Measurements from ENCODE around the gene LNX1. TPM values are rescaled to one million over a fixed set of nuclear protein-coding genes. Genes with fewer than 3 reads are reported as not detected.

The LNX1 gene
- total and polyA plus RNA-seq, 2 of the 8 experiments (the other 6 are each of a cell fraction or from before 2014, with no cell fraction given): 2.7 to 3.8 TPM

DNA sequence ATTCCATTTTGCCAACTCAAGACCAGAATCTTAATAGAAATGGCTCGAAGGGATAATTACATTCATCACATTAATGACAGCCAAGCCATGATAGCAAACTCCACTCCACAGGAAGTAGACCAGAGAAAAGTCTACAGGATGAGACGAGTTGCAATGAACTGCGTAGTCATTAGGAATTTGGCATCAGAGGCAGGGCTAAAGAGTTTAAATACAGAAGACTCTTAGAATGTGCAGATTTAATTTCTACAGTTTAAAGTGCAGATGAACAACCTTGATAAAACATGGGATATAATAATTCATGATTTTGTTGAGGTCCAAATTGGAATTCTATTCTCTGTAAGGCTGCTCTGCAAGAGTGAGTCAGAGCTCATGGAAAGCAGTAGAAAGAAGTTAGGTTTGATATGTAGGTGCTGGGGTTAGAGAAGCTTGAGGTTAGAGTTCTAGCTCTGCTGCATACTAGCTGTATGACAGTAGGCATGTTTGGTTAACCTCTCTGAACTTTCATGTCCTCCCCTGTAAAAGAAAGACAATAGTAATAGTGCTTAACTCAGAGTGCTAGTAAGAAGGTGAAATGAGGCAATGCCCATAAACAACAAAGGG, 32.2 kb downstream of the LNX1 start:
- Histone ChIP-seq H3K27ac (ENCODE audit: low read depth, low read length) (no peak overlapping the region), H2BK15ac (ENCODE audit: low read length) (no peak overlapping the region), H3K9me3 (ENCODE audit: insufficient read depth in 2 of 2, low read depth in 1 of 2, low read length in 1 of 2) (no peaks in the 10 kb centered on the region), H3K79me2 (ENCODE audit: control insufficient read depth in 1 of 2, insufficient read depth in 2 of 2, low read length in 2 of 2) (no peaks in the 10 kb centered on the region), H3K18ac (ENCODE audit: extremely low read depth, low read length) (no peak overlapping the region), H3K9ac (replicated peaks in 1 of 4; ENCODE audit: extremely low read depth in 1 of 4, low read depth in 3 of 4, low read length in 3 of 4) (no peak overlapping the region), H4K20me1 (replicated peaks in 1 of 2; ENCODE audit: control insufficient read depth in 1 of 2, insufficient read depth in 2 of 2, low read length in 2 of 2) (no peaks in the 10 kb centered on the region), H4K5ac (ENCODE audit: insufficient read length, low read depth, low read length) (no peak overlapping the region), H3K27me3 (replicated peaks in 1 of 4; ENCODE audit: control insufficient read depth in 3 of 4, extremely low read depth in 1 of 4, insufficient read depth in 3 of 4, low read length in 3 of 4) (no peaks in the 10 kb centered on the region), H3K79me1 (ENCODE audit: low read depth, low read length) (no peaks in the 10 kb centered on the region), H4K91ac (replicated peaks; ENCODE audit: insufficient read length, low read length) (no peak overlapping the region), H4K8ac (ENCODE audit: extremely low read depth, insufficient read depth, low read length) (no peak overlapping the region), H3K4ac (replicated peaks; ENCODE audit: insufficient read length, low read depth, low read length) (no peak overlapping the region), H3K23ac (ENCODE audit: insufficient read length) (no peak overlapping the region), H2BK12ac (ENCODE audit: low read depth, low read length) (no peak overlapping the region), H3K56ac (replicated peaks; ENCODE audit: insufficient read length, low read depth, low read length) (no peak overlapping the region), H3K4me2 (ENCODE audit: insufficient read depth in 1 of 2, low read depth in 2 of 2, low read length in 2 of 2) (no peak overlapping the region), H3K4me1 (replicated peaks in 1 of 4; ENCODE audit: control insufficient read depth in 3 of 4, insufficient read depth in 4 of 4, low read length in 3 of 4) (no peaks in the 10 kb centered on the region; a peak in 1 of 7 replicates), H3K4me3 (ENCODE audit: extremely low read depth in 1 of 4, insufficient read depth in 2 of 4, low read depth in 3 of 4, low read length in 4 of 4) (no peak overlapping the region), H3K14ac (ENCODE audit: insufficient read length) (no peak overlapping the region), H2AFZ (ENCODE audit: low read length) (no peak overlapping the region), H2BK120ac (replicated peaks; ENCODE audit: low read depth, low read length) (no peak overlapping the region), H2AK5ac (ENCODE audit: low read depth, low read length) (no peak overlapping the region), H3K36me3 (ENCODE audit: control insufficient read depth in 2 of 4, insufficient read depth in 4 of 4, low read length in 3 of 4) (no peaks in the 10 kb centered on the region), H3K23me2 (ENCODE audit: low read depth, low read length) (no peaks in the 10 kb centered on the region), H2BK5ac (ENCODE audit: low read depth, low read length) (no peak overlapping the region), H2BK20ac (ENCODE audit: low read length) (no peak overlapping the region)
- FAIRE-seq (no peak), DNase-seq (ENCODE audit: low read depth in 1 of 2, low spot score in 2 of 2) (no peak)
- ChIA-PET POLR2A (ENCODE audit: partially characterized antibody) (no interaction called here), CTCF (ENCODE audit: partially characterized antibody) (interaction anchor here (0.9 to 1.4 kb wide), 6 partner anchors 10 to 669 kb away, joined by 3 to 5 read pairs (median 3); partner anchors contain the start of gene PDGFRA)
- 80% methylated on average over 3 of the region's 3 CpGs; no CpG with 5 or more reads in 1 of the 2 experiments for WGBS, 2 experiments (ENCODE audit: extremely low coverage in 1 of 2, insufficient coverage in 1 of 2, insufficient read length in 1 of 2, insufficient replicate concordance in 2 of 2, low coverage in 1 of 2, low lambda C conversion rate in 2 of 2, missing lambda C conversion rate in 1 of 2)
- TF ChIP-seq TCF12 (IDR thresholded peaks at IDR 0.05; ENCODE audit: low read depth, low read length) (no peak), CTBP2 (IDR thresholded peaks at IDR 0.05; ENCODE audit: borderline replicate concordance, insufficient read depth, insufficient read length, low read length) (no peak), SAP30 (IDR thresholded peaks at IDR 0.05; ENCODE audit: insufficient read depth, insufficient replicate concordance, low read length) (no peak), KDM1A (IDR thresholded peaks at IDR 0.05; ENCODE audit: borderline replicate concordance, low read length) (no peak), EZH2 (IDR thresholded peaks at IDR 0.05; ENCODE audit: low read depth, low read length, severe bottlenecking) (no peak), BRCA1 (IDR thresholded peaks at IDR 0.05; ENCODE audit: low read depth, low read length) (no peak), BCL11A (IDR thresholded peaks at IDR 0.05; ENCODE audit: low read depth in 2 of 2, low read length in 2 of 2) (no peak), RFX5 (IDR thresholded peaks at IDR 0.05; ENCODE audit: borderline replicate concordance, low read depth, low read length) (no peak)
- TF ChIP-seq, protein P1, sequence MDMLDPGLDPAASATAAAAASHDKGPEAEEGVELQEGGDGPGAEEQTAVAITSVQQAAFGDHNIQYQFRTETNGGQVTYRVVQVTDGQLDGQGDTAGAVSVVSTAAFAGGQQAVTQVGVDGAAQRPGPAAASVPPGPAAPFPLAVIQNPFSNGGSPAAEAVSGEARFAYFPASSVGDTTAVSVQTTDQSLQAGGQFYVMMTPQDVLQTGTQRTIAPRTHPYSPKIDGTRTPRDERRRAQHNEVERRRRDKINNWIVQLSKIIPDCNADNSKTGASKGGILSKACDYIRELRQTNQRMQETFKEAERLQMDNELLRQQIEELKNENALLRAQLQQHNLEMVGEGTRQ (IDR thresholded peaks at IDR 0.05; ENCODE audit: low read length): no peak

Data from H1 (cell line).